GM21786 (cell line): ENCODE results near the gene FAM20C.
"Not testable (repeated sequence)": the region's sequence is repeated elsewhere in the genome, so short reads cannot be mapped to it uniquely, and the experiment has no call there.

Experiments used
- ATAC-seq: cut with Tn5 transposase; IDR thresholded peaks from one replicate; pipeline ENCODE4 v1.9.1; 2021; ENCODE audit not compliant: unreplicated experiment

The FAM20C gene

GRCh38 chr7:255038-255435, 62.7 kb downstream of the FAM20C start:
- no peak for ATAC-seq

- no peak for ATAC-seq
Observed at GRCh38 chr7:255721-256361, 63.5 kb downstream of the FAM20C start.

DNA sequence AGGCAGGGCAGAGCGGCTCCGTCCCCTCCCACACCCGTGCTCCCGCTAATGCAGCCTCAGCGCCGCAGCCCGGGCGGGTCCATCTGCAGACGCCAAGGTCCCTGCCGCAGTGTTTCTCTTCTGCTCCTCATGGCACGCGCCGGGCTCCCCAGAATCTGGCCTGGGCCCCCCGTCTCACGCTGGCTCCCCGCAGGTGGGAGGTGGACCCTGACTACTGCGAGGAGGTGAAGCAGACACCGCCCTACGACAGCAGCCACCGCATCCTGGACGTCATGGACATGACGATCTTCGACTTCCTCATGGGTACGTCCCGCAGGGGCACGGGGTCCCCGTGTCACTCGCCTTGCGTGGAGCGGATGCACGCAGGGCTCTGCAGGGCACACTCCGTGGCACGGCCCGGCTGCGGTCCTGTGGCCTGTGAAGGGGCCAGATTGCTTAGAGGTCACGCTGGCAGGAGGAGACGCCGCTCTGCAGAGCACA, 64.1 kb downstream of the FAM20C start:
- no peak for ATAC-seq

GRCh38 chr7:256981-257646, 64.7 kb downstream of the FAM20C start:
- ATAC-seq: no peak

- ATAC-seq: no peak
Observed at GRCh38 chr7:257647-257992, 65.2 kb downstream of the FAM20C start.

DNA sequence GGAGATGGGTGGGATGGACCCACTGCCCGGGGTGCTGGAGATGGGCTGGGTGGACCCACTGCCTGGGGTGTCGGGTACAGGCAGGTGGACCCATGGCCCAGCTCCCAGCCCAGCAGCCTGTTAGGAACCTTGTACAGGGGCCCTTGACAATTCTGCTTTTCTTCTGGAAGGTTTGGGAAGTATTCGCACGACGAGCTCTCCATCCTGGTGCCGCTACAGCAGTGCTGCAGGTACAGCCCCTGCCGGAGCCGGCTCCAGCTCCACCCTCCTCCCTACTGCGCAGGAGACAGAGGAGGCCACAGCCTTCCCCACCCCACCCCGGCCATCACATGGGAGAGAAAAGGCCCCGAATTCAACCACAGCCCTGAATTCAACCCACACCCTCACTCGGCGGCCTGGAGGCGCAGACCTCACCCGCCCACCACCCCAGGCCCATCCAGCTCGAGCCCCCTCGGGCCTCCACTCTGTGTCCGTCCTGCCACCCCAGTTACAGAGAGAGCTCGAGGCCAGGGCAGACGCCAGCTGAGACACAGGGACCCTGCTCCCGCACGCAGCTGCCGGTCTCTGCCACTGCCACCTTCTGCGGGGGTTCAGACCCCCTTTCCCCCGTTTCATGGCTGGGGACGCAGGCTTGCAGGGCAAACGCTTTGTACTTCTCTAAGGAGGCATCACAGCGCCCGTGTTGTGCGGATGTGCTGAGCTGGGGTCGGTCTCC, 66.3 kb downstream of the FAM20C start:
- ATAC-seq: no peak

DNA sequence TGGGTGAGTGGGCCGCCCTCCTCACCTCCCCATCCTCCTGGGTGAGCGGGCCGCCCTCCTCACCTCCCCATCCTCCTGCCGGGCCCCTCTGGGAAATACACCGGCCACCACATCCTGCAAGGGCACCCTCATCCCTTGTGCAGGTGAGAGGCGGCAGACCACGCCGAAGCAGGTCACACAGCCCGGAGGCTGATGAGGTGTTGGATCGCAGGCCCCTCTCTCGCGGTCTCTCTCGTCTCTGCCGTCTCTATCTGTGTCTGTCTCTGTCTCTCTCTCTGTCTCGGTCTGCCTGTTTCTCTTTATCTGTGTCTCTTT, 66.8 kb downstream of the FAM20C start:
- no peak for ATAC-seq

- no peak for ATAC-seq
Observed at GRCh38 chr7:259751-260405, 67.5 kb downstream of the FAM20C start.

GRCh38 chr7:260441-261281, 68.3 kb downstream of the FAM20C start:
- ATAC-seq: no peak

DNA sequence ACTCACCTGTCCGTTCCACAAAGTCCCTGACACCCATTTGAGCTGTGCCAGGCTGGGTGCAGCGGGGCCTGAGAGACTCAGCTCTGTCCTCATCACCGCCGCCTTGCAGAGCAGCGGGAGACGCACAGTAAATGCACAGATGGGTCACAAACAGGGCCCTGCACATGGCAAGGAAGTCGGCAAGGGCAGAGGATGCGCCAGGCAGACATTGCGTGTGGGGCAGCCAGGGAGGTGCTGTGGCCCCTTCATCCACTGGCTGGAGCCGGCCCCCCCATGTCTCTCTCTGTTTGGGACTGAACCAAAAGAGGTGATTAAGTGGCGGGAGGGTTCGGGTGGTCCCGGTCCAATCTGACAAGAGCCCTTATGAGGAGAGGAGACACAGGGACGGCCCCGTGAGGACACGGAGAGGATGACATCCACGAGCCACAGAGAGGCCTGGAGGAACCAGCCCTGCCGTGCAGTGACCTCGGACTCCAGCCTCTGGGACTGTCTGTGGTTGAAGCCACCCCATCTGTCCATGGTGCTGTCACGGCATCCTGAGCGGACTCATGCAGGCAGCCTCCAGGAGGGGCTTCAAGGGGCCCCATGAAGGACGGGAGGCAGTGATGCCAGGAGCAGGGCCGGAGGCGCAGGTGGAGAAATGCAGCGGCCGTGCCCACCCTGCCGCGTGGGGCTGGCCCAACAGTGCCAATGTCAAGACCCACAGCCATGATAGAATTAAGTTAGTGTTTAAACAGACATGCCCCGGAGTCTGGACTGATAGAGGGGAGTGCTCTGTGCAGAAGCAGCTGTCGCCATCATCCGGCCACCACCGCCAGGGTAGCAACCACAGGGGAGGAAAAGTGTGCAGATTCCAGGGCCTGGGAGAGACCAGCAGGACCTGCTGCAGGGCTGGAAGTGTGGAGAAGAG, 69.2 kb downstream of the FAM20C start:
- ATAC-seq: no peak

- no peak for ATAC-seq
Observed at GRCh38 chr7:262251-262572, 69.8 kb downstream of the FAM20C start.

- ATAC-seq: not testable (repeated sequence)
Observed at GRCh38 chr7:262631-263311, 70.4 kb downstream of the FAM20C start.

DNA sequence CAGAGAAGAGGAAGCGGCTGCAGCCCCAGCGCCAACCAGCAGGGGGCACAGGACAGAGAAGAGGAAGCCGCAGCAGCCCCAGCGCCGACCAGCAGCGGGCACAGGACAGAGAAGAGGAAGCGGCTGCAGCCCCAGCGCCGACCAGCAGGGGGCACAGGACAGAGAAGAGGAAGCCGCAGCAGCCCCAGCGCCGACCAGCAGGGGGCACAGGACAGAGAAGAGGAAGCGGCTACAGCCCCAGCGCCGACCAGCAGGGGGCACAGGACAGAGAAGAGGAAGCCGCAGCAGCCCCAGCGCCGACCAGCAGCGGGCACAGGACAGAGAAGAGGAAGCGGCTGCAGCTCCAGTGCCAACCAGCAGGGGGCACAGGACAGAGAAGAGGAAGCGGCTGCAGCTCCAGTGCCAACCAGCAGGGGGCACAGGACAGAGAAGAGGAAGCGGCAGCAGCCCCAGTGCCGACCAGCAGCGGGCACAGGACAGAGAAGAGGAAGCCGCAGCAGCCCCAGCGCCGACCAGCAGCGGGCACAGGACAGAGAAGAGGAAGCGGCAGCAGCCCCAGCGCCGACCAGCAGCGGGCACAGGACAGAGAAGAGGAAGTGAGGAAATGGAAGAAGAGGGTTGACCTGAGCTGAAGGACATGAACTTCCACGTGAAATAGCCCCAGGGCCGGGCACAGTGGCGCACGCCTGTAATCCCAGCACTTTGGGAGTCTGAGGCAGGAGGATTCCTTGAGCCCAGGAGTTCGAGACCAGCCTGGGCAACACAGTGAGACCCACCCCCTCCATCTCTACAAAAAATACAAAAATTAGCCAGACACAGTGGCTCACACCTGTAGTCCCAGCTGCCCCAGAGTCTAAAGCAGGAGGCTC, 71.3 kb downstream of the FAM20C start:
- peak; percentile 65 for ATAC-seq

GRCh38 chr7:264541-265191, 72.3 kb downstream of the FAM20C start:
- ATAC-seq: no peak

GRCh38 chr7:265192-265997, 73.0 kb downstream of the FAM20C start:
- no peak for ATAC-seq

- no peak for ATAC-seq
Observed at GRCh38 chr7:265998-266850, 73.9 kb downstream of the FAM20C start.
